H9 (cell line): ENCODE data around the gene MRGPRD. TPM values are rescaled to one million over a fixed set of nuclear protein-coding genes. Genes with fewer than 3 reads are reported as not detected.
A peak's percentile ranks its signal among the peaks of the same experiment; 100 is the strongest.

Experiments
- DNase-seq: peaks from one replicate; pipeline ENCODE4 v3.0.0-alpha.2; 2017
- H2AFZ ChIP-seq: one replicate; pipeline ENCODE4 v1.6.1; 2013; ENCODE audit warnings: mild to moderate bottlenecking, low read length, control low read depth, moderate library complexity
- H2AK5ac ChIP-seq: 2 replicates; pipeline ENCODE4 v1.6.1; 2013; ENCODE audit warnings: low read length, control low read depth, mixed read lengths; ENCODE audit not compliant: insufficient read length
- H2BK120ac ChIP-seq: one replicate; pipeline ENCODE4 v1.6.1; 2013; ENCODE audit warnings: low read depth, mild to moderate bottlenecking, low read length, control low read depth, inconsistent platforms; ENCODE audit not compliant: poor library complexity, severe bottlenecking
- H2BK12ac ChIP-seq: 2 replicates; pipeline ENCODE4 v1.6.1; 2013; ENCODE audit warnings: low read length, control low read depth, mixed read lengths, low read depth; ENCODE audit not compliant: insufficient read length
- H2BK15ac ChIP-seq: 2 replicates; pipeline ENCODE4 v1.6.1; 2013; ENCODE audit warnings: low read depth, low read length, control low read depth
- H2BK20ac ChIP-seq: one replicate; pipeline ENCODE4 v1.6.1; 2013; ENCODE audit warnings: low read depth, mild to moderate bottlenecking, low read length, control low read depth, inconsistent platforms; ENCODE audit not compliant: poor library complexity, severe bottlenecking
- H2BK5ac ChIP-seq: 2 replicates; pipeline ENCODE4 v1.6.1; 2013; ENCODE audit warnings: low read length, control low read depth, mixed read lengths; ENCODE audit not compliant: insufficient read length
- H3K14ac ChIP-seq: 2 replicates; pipeline ENCODE4 v1.6.1; 2013; ENCODE audit warnings: low read length, control low read depth; ENCODE audit not compliant: insufficient read depth
- H3K18ac ChIP-seq: 2 replicates; pipeline ENCODE4 v1.6.1; 2013; ENCODE audit warnings: low read depth, mild to moderate bottlenecking, mixed read lengths, low read length, control low read depth; ENCODE audit not compliant: insufficient read length
- H3K23ac ChIP-seq: 2 replicates; pipeline ENCODE4 v1.6.1; 2013; ENCODE audit warnings: low read length, control low read depth, mixed read lengths, low read depth; ENCODE audit not compliant: insufficient read length
- H3K23me2 ChIP-seq: 2 replicates; pipeline ENCODE4 v1.6.1; 2013; ENCODE audit warnings: low read depth, mild to moderate bottlenecking, mixed read lengths, low read length, control low read depth; ENCODE audit not compliant: insufficient read length, poor library complexity, severe bottlenecking
- H3K27ac ChIP-seq: 2 replicates; pipeline ENCODE4 v1.5.1; 2013; ENCODE audit warnings: low read length, control low read depth, mixed read lengths, low read depth; ENCODE audit not compliant: insufficient read length
- H3K27me3 ChIP-seq: 2 replicates; pipeline ENCODE4 v1.6.1; 2013; ENCODE audit warnings: low read length, control low read depth, inconsistent platforms; ENCODE audit not compliant: insufficient read depth
- H3K4ac ChIP-seq: 2 replicates; pipeline ENCODE4 v1.6.1; 2013; ENCODE audit warnings: low read depth, mild to moderate bottlenecking, control low read depth, inconsistent platforms, low read length, moderate library complexity
- H3K4me1 ChIP-seq: 2 replicates; pipeline ENCODE4 v1.6.1; 2013; ENCODE audit warnings: low read length, control low read depth, inconsistent platforms; ENCODE audit not compliant: insufficient read depth
- H3K4me2 ChIP-seq: 2 replicates; pipeline ENCODE4 v1.6.1; 2013; ENCODE audit warnings: low read length, control low read depth, mixed read lengths; ENCODE audit not compliant: insufficient read length, insufficient read depth
- H3K56ac ChIP-seq: 2 replicates; pipeline ENCODE4 v1.6.1; 2013; ENCODE audit warnings: low read depth, mild to moderate bottlenecking, mixed read lengths, low read length, control low read depth; ENCODE audit not compliant: insufficient read length
- H3K79me1 ChIP-seq: 2 replicates; pipeline ENCODE4 v1.6.1; 2013; ENCODE audit warnings: low read depth, mild to moderate bottlenecking, moderate library complexity, low read length, control low read depth, inconsistent platforms; ENCODE audit not compliant: insufficient read depth, poor library complexity, severe bottlenecking
- H3K79me2 ChIP-seq: 2 replicates; pipeline ENCODE4 v1.6.1; 2013; ENCODE audit warnings: low read length, control low read depth, inconsistent platforms; ENCODE audit not compliant: insufficient read depth
- H3K9ac ChIP-seq: 2 replicates; pipeline ENCODE4 v1.6.1; 2013; ENCODE audit warnings: low read length, control low read depth, mixed read lengths; ENCODE audit not compliant: insufficient read length; ENCODE audit errors: extremely low read depth
- H3K9me3 ChIP-seq: one replicate; pipeline ENCODE4 v1.6.1; 2013; ENCODE audit warnings: low read depth, low read length, inconsistent platforms; ENCODE audit not compliant: control insufficient read depth
- H3T11ph ChIP-seq: one replicate; pipeline ENCODE4 v1.6.1; 2013; ENCODE audit warnings: mild to moderate bottlenecking, low read length, control low read depth, inconsistent platforms
- H4K20me1 ChIP-seq: one replicate; pipeline ENCODE4 v1.6.1; 2013; ENCODE audit not compliant: control insufficient read depth, insufficient read length, insufficient read depth
- H4K5ac ChIP-seq: 2 replicates; pipeline ENCODE4 v1.6.1; 2013; ENCODE audit warnings: low read depth, mild to moderate bottlenecking, mixed read lengths, low read length, control low read depth; ENCODE audit not compliant: insufficient read length
- H4K8ac ChIP-seq: replicated peaks from 2 replicates; pipeline ENCODE4 v1.6.1; 2013; ENCODE audit warnings: low read length, control low read depth, mixed read lengths, low read depth; ENCODE audit not compliant: insufficient read length
- H4K91ac ChIP-seq: 2 replicates; pipeline ENCODE4 v1.6.1; 2013; ENCODE audit warnings: low read depth, mild to moderate bottlenecking, moderate library complexity, mixed read lengths, low read length, control low read depth; ENCODE audit not compliant: insufficient read length
- H3K27ac Mint-ChIP-seq, 3 experiments: 2 replicates in 2 of 3; 3 replicates in 1 of 3; pipeline ENCODE4 v1.8.0; 2020 to 2021; ENCODE audit warnings: mixed read lengths in 3 of 3, mild to moderate bottlenecking in 1 of 3, moderate library complexity in 1 of 3
- H3K27me3 Mint-ChIP-seq: 2 replicates; pipeline ENCODE4 v1.8.0; 2021; ENCODE audit warnings: low read depth, mild to moderate bottlenecking, moderate library complexity, mixed read lengths
- H3K36me3 Mint-ChIP-seq, 3 experiments: 2 replicates in 2 of 3; 3 replicates in 1 of 3; pipeline ENCODE4 v1.8.0; 2020 to 2021; ENCODE audit warnings: low read depth in 3 of 3, mixed read lengths in 3 of 3; ENCODE audit not compliant: insufficient read depth in 1 of 3
- H3K4me1 Mint-ChIP-seq, 2 experiments: 2 replicates each; pipeline ENCODE4 v1.8.0; 2020; ENCODE audit warnings: mixed read lengths in 2 of 2
- H3K4me3 Mint-ChIP-seq, 2 experiments: 2 replicates in 1 of 2; 3 replicates in 1 of 2; pipeline ENCODE4 v1.8.0; 2020 to 2021; ENCODE audit warnings: mild to moderate bottlenecking in 2 of 2, mixed read lengths in 2 of 2, moderate library complexity in 1 of 2
- H3K9me3 Mint-ChIP-seq, 2 experiments: 2 replicates in 1 of 2; 3 replicates in 1 of 2; pipeline ENCODE4 v1.8.0; 2020; ENCODE audit warnings: mild to moderate bottlenecking in 2 of 2, mixed read lengths in 2 of 2, moderate library complexity in 1 of 2
- CTCF ChIP-seq: fragments of 200-600 bp; sonication (generic); conservative IDR thresholded peaks from 3 replicates; pipeline ENCODE4 v1.8.0; 2021; ENCODE audit warnings: antibody characterized with exemption, mild to moderate bottlenecking
- WGBS: extraction: QIAGEN DNeasy Blood & Tissue Kit; methylation state at CpG from one replicate; pipeline ENCODE4 v1.1.7; 2013; ENCODE audit warnings: missing lambda C conversion rate, low lambda C conversion rate, mixed read lengths; ENCODE audit not compliant: insufficient read length; ENCODE audit errors: extremely low coverage; 5-methylcytosine and 5-hydroxymethylcytosine counted together
- total RNA-seq: library from RNA; stranded (reverse); gene quantifications from 2 replicates; pipeline ENCODE4 v1.2.1, GENCODE V29; 2021

Gene MRGPRD
- total RNA-seq, 1 experiment from 2014 or later: not detected

DNA sequence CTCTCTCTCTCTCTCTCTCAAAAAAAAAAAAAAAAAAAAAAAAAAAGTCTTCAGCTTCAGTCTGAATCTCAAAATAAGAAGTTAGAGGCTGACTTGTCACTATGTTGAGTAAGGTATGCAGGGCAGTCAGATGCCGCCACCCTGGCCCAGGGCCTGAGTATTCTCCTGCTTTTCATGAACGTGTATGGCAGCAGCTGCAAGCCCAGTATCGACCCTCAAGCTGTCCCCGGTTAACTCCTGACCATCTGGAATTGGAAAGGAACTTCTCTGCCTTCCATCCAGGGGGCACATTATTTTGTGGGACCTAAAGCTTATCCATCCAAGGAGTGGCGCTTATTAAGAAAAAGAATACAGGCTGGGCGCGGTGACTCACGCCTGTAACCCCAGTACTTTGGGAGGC is 11.4 kb downstream of the MRGPRD start:
- H3K9me3 ChIP-seq: no peaks in the 10 kb centered on the region
- H2BK12ac ChIP-seq: no peak overlapping the region
- H4K5ac ChIP-seq: no peak overlapping the region
- no peaks in the 10 kb centered on the region for H3K27me3 ChIP-seq
- WGBS: no CpG with 5 or more reads among the region's 8 CpGs
- Mint-ChIP-seq H3K9me3 (peaks cover 2 to 3% of the 10 kb centered on the region in 2 experiments; a peak in 1 of 5 replicates), H3K4me1 (peaks cover 2 to 4% of the 10 kb centered on the region in 2 experiments; a peak in 2 of 4 replicates), H3K36me3 (peaks cover 0 to 4% (median 0%) of the 10 kb centered on the region in 3 experiments; a peak in 1 of 7 replicates), H3K4me3 (no peak overlapping the region), H3K27ac (no peak overlapping the region), H3K27me3 (peaks cover 11% of the 10 kb centered on the region)
- H3K79me2 ChIP-seq: no peaks in the 10 kb centered on the region
- H3K79me1 ChIP-seq: no peaks in the 10 kb centered on the region
- H3K9ac ChIP-seq: no peak overlapping the region
- H3K14ac ChIP-seq: no peak overlapping the region
- H3K23me2 ChIP-seq: peaks cover 2% of the 10 kb centered on the region
- no peaks in the 10 kb centered on the region for H3K4me1 ChIP-seq
- no peak overlapping the region for H4K8ac ChIP-seq
- no peak overlapping the region for H2BK15ac ChIP-seq
- no peak overlapping the region for H2AK5ac ChIP-seq
- no peak overlapping the region for H3K23ac ChIP-seq
- H4K91ac ChIP-seq: no peak overlapping the region
- no peak overlapping the region for H3K18ac ChIP-seq
- no peak overlapping the region for H2BK120ac ChIP-seq
- no peak overlapping the region for H2BK5ac ChIP-seq
- H3K56ac ChIP-seq: no peak overlapping the region
- DNase-seq: peak; percentile 22
- H3K4me2 ChIP-seq: no peak overlapping the region
- no peak for TF ChIP-seq CTCF
- no peaks in the 10 kb centered on the region for H4K20me1 ChIP-seq
- no peak overlapping the region for H2AFZ ChIP-seq
- H3K4ac ChIP-seq: no peak overlapping the region
- H2BK20ac ChIP-seq: no peak overlapping the region
- no peak overlapping the region for H3T11ph ChIP-seq
- no peak overlapping the region for H3K27ac ChIP-seq
